Effector memory CD8-positive, alpha-beta T cell (primary cell): ENCODE measurements around the gene HNRNPC.
"Not testable (repeated sequence)": the region's sequence is repeated elsewhere in the genome, so short reads cannot be mapped to it uniquely, and the experiment has no call there.

Experiments used
- ATAC-seq: fragments of 150-1000 bp; cut with Tn5 transposase; replicated peaks from 2 replicates; pipeline ENCODE4 v1.10.0; 2021; ENCODE audit warnings: mild to moderate bottlenecking, moderate library complexity
- DNase-seq, 3 experiments: peaks; one replicate each; pipeline ENCODE4 v3.0.0; 2021
- H3K27ac Mint-ChIP-seq, 2 donors: one replicate each; pipeline ENCODE4 v1.8.0; 2022; ENCODE audit warnings: mild to moderate bottlenecking in 2 of 2, mixed read lengths in 2 of 2, moderate library complexity in 2 of 2
- H3K27me3 Mint-ChIP-seq, 2 donors: one replicate each; pipeline ENCODE4 v1.8.0; 2022; ENCODE audit warnings: mixed read lengths in 2 of 2
- H3K36me3 Mint-ChIP-seq: one replicate; pipeline ENCODE4 v1.8.0; 2022; ENCODE audit warnings: mild to moderate bottlenecking, moderate library complexity, mixed read lengths; ENCODE audit not compliant: insufficient read depth
- H3K4me1 Mint-ChIP-seq, 2 donors: one replicate each; pipeline ENCODE4 v1.8.0; 2022; ENCODE audit warnings: low read depth in 2 of 2, mixed read lengths in 2 of 2
- H3K4me3 Mint-ChIP-seq, 2 donors: one replicate each; pipeline ENCODE4 v1.8.0; 2022; ENCODE audit warnings: mild to moderate bottlenecking in 2 of 2, mixed read lengths in 2 of 2, moderate library complexity in 2 of 2
- H3K9me3 Mint-ChIP-seq, 2 donors: one replicate each; pipeline ENCODE4 v1.8.0; 2022; ENCODE audit warnings: mixed read lengths in 2 of 2

The HNRNPC gene

GRCh38 chr14:21168055-21168454 is 101.2 kb downstream of the HNRNPC start:
- no peak for DNase-seq
- Mint-ChIP-seq H3K9me3 (no peaks in the 10 kb centered on the region), H3K36me3 (no peaks in the 10 kb centered on the region), H3K4me3 (no peak overlapping the region), H3K27me3 (peaks cover 45 to 81% of the 10 kb centered on the region in 2 donors), H3K27ac (no peak overlapping the region), H3K4me1 (peaks cover 4 to 5% of the 10 kb centered on the region in 2 donors)
- no peak for ATAC-seq

- H3K36me3 Mint-ChIP-seq, H3K4me1 Mint-ChIP-seq, H3K9me3 Mint-ChIP-seq, DNase-seq, ATAC-seq, H3K27ac Mint-ChIP-seq, H3K4me3 Mint-ChIP-seq: not testable (repeated sequence)
- peaks cover 51 to 82% of the 10 kb centered on the region in 2 donors for H3K27me3 Mint-ChIP-seq
These were observed 103.6 kb downstream of the HNRNPC start for GRCh38 chr14:21165670-21166069.

DNA sequence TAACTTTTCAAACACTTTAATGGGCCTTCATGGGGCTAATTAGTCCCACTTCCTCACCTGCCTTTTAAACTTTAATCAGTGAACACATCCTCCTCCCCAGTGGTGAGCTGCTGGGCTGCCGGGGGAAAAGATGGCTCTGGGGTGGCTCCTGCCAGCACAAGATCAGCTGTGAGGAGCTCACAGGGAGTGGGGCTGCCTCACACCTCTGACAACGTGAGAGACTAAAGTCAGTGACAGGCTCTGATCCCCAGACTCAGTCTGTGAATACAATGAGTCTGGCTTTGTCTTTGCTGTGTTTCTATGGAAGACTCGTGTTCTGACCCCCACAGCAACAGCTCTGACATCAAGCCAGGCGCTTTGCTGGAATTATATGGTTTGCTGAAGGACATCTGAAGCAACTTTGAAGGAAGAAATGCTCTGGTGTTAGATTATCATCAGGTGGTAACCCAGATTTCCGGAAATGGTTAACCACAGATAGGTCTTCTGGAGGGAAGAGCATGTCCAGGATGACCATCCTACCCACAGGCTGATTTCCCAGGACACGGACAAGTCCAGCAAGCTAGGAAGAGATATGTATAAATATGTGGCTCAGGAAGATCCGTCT is 104.1 kb downstream of the HNRNPC start:
- peaks cover 49 to 82% of the 10 kb centered on the region in 2 donors for H3K27me3 Mint-ChIP-seq

DNA sequence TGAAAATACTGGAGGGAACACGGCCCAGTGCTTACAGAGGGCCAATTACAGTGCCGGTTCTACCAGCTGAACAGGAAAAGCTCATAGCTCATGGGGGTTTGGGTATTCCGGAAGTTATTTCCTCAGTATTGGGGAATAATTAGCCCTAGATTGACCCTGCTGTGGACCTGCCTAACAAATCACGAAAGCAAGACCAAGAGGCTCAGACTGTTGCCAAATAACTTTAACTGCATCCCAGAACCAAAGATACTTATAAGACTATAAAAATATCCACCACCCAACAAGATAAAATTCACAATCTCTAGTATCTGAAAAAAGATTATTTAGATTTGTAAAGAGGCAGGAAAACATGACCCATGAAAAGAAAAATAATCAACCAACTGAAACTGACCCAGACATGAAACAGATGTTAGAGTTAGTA is 105.4 kb downstream of the HNRNPC start:
- DNase-seq (no peak), ATAC-seq (no peak)
- Mint-ChIP-seq H3K4me1 (peaks cover 4 to 5% of the 10 kb centered on the region in 2 donors), H3K9me3 (no peaks in the 10 kb centered on the region), H3K27me3 (peaks cover 49 to 70% of the 10 kb centered on the region in 2 donors), H3K36me3 (no peaks in the 10 kb centered on the region), H3K27ac (no peak overlapping the region), H3K4me3 (no peak overlapping the region)

More for the DNA sequence above, 104.1 kb downstream of the HNRNPC start:
- DNase-seq, H3K4me3 Mint-ChIP-seq, H3K36me3 Mint-ChIP-seq, H3K9me3 Mint-ChIP-seq, H3K4me1 Mint-ChIP-seq: not testable (repeated sequence)
- peak; percentile 53 for ATAC-seq
- H3K27ac Mint-ChIP-seq = peak overlapping the region in 1 of 2 donors; percentile 52

DNA sequence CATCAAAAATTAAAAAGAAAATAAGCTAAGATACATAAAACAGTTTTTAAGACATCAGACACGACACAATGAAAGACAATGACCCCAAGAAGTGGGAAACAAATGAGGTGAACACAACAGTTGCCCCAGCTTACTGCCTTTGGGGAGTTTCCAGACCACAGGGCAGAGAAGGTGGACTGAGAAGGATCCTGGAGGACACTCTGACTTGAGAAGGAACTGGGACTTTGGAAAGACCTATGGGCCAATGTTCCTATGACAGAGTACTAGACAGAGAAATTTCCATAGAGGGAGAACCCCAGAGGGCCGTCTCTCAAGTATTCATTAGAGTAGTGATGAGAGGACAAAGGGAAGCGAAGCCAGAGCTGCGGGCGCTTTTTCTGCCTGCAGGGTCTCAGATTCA is 107.2 kb downstream of the HNRNPC start:
- H3K27me3 Mint-ChIP-seq = peaks cover 52 to 72% of the 10 kb centered on the region in 2 donors
- H3K27ac Mint-ChIP-seq = no peak overlapping the region
- no peaks in the 10 kb centered on the region for H3K9me3 Mint-ChIP-seq
- ATAC-seq = no peak
- H3K4me1 Mint-ChIP-seq = peaks cover 4 to 5% of the 10 kb centered on the region in 2 donors
- DNase-seq = no peak
- H3K4me3 Mint-ChIP-seq = no peak overlapping the region
- no peaks in the 10 kb centered on the region for H3K36me3 Mint-ChIP-seq

- peaks cover 3% of the 10 kb centered on the region for H3K36me3 Mint-ChIP-seq
- H3K9me3 Mint-ChIP-seq = no peaks in the 10 kb centered on the region
- no peak overlapping the region for H3K4me3 Mint-ChIP-seq
- H3K27me3 Mint-ChIP-seq = peaks cover 55 to 76% of the 10 kb centered on the region in 2 donors
- no peak for DNase-seq
- no peak overlapping the region for H3K27ac Mint-ChIP-seq
- ATAC-seq = no peak
- H3K4me1 Mint-ChIP-seq = peaks cover 3% of the 10 kb centered on the region in 2 donors
These were observed 109.1 kb downstream of the HNRNPC start for GRCh38 chr14:21160061-21160610.
